ENCODE data around the gene MARS2.

GRCh38 chr2:197661626-197662025 lies 43.5 kb upstream of the MARS2 start:
- no peak for TF ChIP-seq POLR2A (IDR thresholded peaks at IDR 0.05; ENCODE audit: low read depth, low read length)
- no peak for TF ChIP-seq PAX5 (IDR thresholded peaks at IDR 0.05; ENCODE audit: insufficient read depth, low read length, severe bottlenecking)

Data from GM12891 (cell line).